HEK293T (cell line): ENCODE measurements around the gene RGS7.

Experiments
- CTCF ChIA-PET: fragments of 350-600 bp; formaldehyde crosslinking; extraction: SDS; loops from one replicate; lab custom pipeline; 2021; ENCODE audit warnings: antibody characterized with exemption, inconsistent platforms; lab: Yijun Ruan, JAX
- POLR2A ChIA-PET: fragments of 350-600 bp; formaldehyde crosslinking; extraction: SDS; loops from one replicate; lab custom pipeline; 2020; ENCODE audit warnings: antibody characterized with exemption, inconsistent platforms; lab: Yijun Ruan, JAX
- DNase-seq: peaks from one replicate; pipeline ENCODE4 v3.0.0; 2012; ENCODE audit warnings: mixed read lengths; ENCODE audit errors: extremely low spot score
- ARNT ChIP-seq: fragments of 450-650 bp; IDR thresholded peaks from 2 replicates; pipeline ENCODE4 v1.6.1; 2017; ENCODE audit warnings: mild to moderate bottlenecking
- BHLHE40 ChIP-seq: fragments of 450-650 bp; IDR thresholded peaks from 2 replicates; pipeline ENCODE4 v1.6.1; 2016; ENCODE audit warnings: mild to moderate bottlenecking, moderate library complexity, borderline replicate concordance
- CTBP1 ChIP-seq: fragments of 450-650 bp; IDR thresholded peaks from 2 replicates; pipeline ENCODE4 v1.6.1; 2016; ENCODE audit warnings: borderline replicate concordance
- ELF4 ChIP-seq: fragments of 450-650 bp; IDR thresholded peaks from 2 replicates; pipeline ENCODE4 v1.6.1; 2017; ENCODE audit warnings: antibody characterized with exemption
- FOXA1 ChIP-seq: fragments of 450-650 bp; IDR thresholded peaks from 2 replicates; pipeline ENCODE4 v1.6.1; 2016; ENCODE audit warnings: mild to moderate bottlenecking
- FOXK2 ChIP-seq: fragments of 450-650 bp; IDR thresholded peaks from 2 replicates; pipeline ENCODE4 v1.6.1; 2016; ENCODE audit warnings: mild to moderate bottlenecking
- FOXM1 ChIP-seq: fragments of 450-650 bp; IDR thresholded peaks from 2 replicates; pipeline ENCODE4 v1.6.1; 2017; ENCODE audit warnings: mild to moderate bottlenecking, borderline replicate concordance
- HDGF ChIP-seq: fragments of 450-650 bp; IDR thresholded peaks from 2 replicates; pipeline ENCODE4 v1.6.1; 2017; ENCODE audit warnings: antibody characterized with exemption, borderline replicate concordance
- L3MBTL2 ChIP-seq: fragments of 450-650 bp; conservative IDR thresholded peaks from 2 replicates; pipeline ENCODE4 v1.6.1; 2016; ENCODE audit warnings: mild to moderate bottlenecking
- LEF1 ChIP-seq: fragments of 450-650 bp; IDR thresholded peaks from 2 replicates; pipeline ENCODE4 v1.6.1; 2017; ENCODE audit warnings: mild to moderate bottlenecking, borderline replicate concordance
- NFRKB ChIP-seq: fragments of 450-650 bp; IDR thresholded peaks from 2 replicates; pipeline ENCODE4 v1.6.1; 2016; ENCODE audit warnings: mild to moderate bottlenecking, moderate library complexity
- SP1 ChIP-seq: fragments of 450-650 bp; IDR thresholded peaks from 2 replicates; pipeline ENCODE4 v1.6.1; 2017
- SUZ12 ChIP-seq: fragments of 450-650 bp; IDR thresholded peaks from 2 replicates; pipeline ENCODE4 v1.6.1; 2016; ENCODE audit warnings: mild to moderate bottlenecking
- TARDBP ChIP-seq: fragments of 450-650 bp; IDR thresholded peaks from 2 replicates; pipeline ENCODE4 v1.6.1; 2016
- ZNF384 ChIP-seq: fragments of 450-650 bp; IDR thresholded peaks from 2 replicates; pipeline ENCODE4 v1.6.1; 2016
- TF ChIP-seq, protein P1 (sequence below): fragments of 450-650 bp; IDR thresholded peaks from 2 replicates; pipeline ENCODE4 v1.6.1; 2016

The RGS7 gene

GRCh38 chr1:241219449-241219848, 137.6 kb downstream of the RGS7 start:
- no peak for TF ChIP-seq ELF4
- TF ChIP-seq CTBP1, result no peak
- ChIA-PET CTCF (interaction anchor here (0.7 kb wide), 1 partner anchor 268 kb away, joined by 4 read pairs; no protein-coding TSS in a partner anchor), POLR2A (no interaction called here)
- no peak for DNase-seq

DNA sequence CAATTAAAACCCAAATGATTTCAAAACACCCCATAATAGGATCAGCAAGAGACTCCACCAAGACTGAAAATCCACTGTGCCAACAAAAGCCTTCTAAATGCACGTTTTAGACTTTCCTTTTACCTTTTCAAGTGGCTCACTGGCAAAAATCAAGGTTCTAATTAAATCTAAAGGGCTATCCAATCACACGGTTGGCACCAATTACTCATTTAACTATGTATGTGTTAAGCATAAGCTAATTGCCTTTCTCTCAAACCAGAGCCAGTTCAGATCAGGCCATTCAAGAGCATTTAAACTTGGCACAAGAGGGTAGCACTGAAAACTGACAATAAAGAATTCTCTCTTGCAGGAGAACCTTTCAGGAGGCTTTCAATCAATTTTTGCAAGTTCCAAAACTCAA, 139.5 kb downstream of the RGS7 start:
- no peak for DNase-seq

GRCh38 chr1:241215683-241216082, 141.3 kb downstream of the RGS7 start:
- CTCF ChIA-PET, result no interaction called here
- POLR2A ChIA-PET, result no interaction called here
- no peak for TF ChIP-seq FOXK2
- TF ChIP-seq CTBP1, result no peak
- TF ChIP-seq NFRKB, result no peak
- TF ChIP-seq ELF4, result no peak
- TF ChIP-seq L3MBTL2, result no peak
- no peak for TF ChIP-seq BHLHE40
- TF ChIP-seq ARNT, result no peak
- TF ChIP-seq SUZ12, result no peak
- TF ChIP-seq ZNF384, result no peak
- no peak for TF ChIP-seq HDGF
- TF ChIP-seq LEF1, result no peak
- no peak for TF ChIP-seq FOXM1
- TF ChIP-seq, protein P1, sequence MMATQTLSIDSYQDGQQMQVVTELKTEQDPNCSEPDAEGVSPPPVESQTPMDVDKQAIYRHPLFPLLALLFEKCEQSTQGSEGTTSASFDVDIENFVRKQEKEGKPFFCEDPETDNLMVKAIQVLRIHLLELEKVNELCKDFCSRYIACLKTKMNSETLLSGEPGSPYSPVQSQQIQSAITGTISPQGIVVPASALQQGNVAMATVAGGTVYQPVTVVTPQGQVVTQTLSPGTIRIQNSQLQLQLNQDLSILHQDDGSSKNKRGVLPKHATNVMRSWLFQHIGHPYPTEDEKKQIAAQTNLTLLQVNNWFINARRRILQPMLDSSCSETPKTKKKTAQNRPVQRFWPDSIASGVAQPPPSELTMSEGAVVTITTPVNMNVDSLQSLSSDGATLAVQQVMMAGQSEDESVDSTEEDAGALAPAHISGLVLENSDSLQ, result no peak
- TF ChIP-seq TARDBP, result no peak
- no peak for TF ChIP-seq SP1
- no peak for TF ChIP-seq FOXA1
- no peak for DNase-seq

More for the DNA sequence above, 139.5 kb downstream of the RGS7 start:
- TF ChIP-seq, protein P1, result no peak
- ChIA-PET POLR2A (no interaction called here), CTCF (no interaction called here)

GRCh38 chr1:241215203-241215602, 141.8 kb downstream of the RGS7 start:
- ChIA-PET CTCF (no interaction called here), POLR2A (no interaction called here)
- DNase-seq, result no peak
- TF ChIP-seq LEF1 (no peak), BHLHE40 (no peak), TARDBP (no peak), FOXM1 (no peak), HDGF (no peak), SUZ12 (no peak), CTBP1 (no peak), FOXA1 (no peak), FOXK2 (no peak), ELF4 (no peak), NFRKB (no peak), ZNF384 (no peak), L3MBTL2 (no peak), SP1 (no peak)
- TF ChIP-seq, protein P1, result no peak

DNA sequence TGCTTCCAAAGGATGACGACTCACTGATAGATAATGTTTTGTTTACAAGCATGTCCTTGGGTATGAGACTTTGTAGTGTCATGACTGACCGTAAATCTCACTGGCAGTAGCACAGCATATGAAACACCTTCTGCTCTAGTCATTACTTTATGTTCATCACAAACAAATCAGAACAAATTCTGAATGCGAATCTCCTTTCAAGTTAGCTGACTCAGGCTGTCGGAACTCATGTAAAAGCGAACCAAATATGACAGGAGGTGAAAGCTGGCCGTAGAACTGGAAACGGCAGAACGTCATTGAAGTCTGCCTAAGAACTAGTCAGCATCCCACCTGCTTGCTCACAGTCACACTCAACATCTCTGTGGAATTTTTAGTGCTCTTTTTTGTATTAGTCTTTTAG, 143.9 kb downstream of the RGS7 start:
- no peak for DNase-seq
- POLR2A ChIA-PET, result no interaction called here
- CTCF ChIA-PET, result interaction anchor here (0.7 kb wide), 1 partner anchor 71 kb away, joined by 4 read pairs; no protein-coding TSS in a partner anchor
- TF ChIP-seq L3MBTL2, result no peak

DNA sequence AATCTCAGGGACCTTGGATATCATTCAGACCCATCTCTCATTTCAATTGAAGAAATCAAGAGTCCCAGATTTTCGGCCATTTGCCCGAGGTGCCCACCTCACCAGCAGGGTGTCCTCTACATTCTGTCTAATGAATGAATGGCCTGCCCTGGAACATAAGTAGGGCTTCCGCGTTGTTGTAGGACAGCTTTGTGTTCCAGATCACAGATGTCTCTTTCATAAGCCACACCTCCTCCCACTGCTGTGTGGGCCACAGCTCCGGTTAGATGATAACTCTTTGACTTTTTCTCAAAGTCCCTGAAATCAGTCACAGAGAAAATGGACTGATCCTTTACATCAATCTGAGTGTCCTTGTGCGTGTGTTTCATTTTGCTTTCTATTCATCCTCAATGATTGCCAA, 144.4 kb downstream of the RGS7 start:
- ChIA-PET CTCF (no interaction called here), POLR2A (no interaction called here)
- no peak for TF ChIP-seq CTBP1
- no peak for TF ChIP-seq SUZ12
- TF ChIP-seq L3MBTL2, result no peak
- no peak for TF ChIP-seq FOXA1
- TF ChIP-seq SP1, result no peak
- TF ChIP-seq ZNF384, result no peak
- no peak for TF ChIP-seq ELF4
- TF ChIP-seq TARDBP, result no peak
- TF ChIP-seq FOXM1, result no peak
- no peak for TF ChIP-seq NFRKB
- TF ChIP-seq, protein P1, result no peak
- no peak for TF ChIP-seq LEF1
- TF ChIP-seq ARNT, result no peak
- TF ChIP-seq HDGF, result no peak
- no peak for TF ChIP-seq FOXK2
- TF ChIP-seq BHLHE40, result no peak
- no peak for DNase-seq

DNA sequence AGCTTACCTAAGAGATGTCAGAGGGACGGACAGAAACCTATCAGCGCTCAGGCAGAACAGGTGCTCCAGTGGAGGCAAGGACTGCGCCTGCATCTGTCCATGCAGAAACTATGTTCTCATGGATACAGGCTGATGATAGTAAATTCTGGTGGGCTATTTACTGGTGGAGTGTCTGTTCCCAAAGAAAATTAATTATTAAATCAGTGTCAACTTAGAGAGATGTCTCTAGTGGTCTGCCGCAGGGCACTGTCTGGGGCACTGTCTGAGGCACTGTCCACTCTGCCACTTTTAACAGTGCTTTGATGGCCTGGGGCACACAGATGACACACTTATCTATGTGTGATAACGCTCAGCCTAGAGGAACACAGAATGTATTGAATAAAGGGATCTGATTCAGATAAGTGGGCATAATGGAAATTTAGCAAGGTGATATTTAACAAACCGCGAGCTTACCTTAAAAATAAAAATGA, 148.1 kb downstream of the RGS7 start:
- TF ChIP-seq L3MBTL2 (no peak), FOXA1 (no peak), HDGF (no peak), ELF4 (no peak), NFRKB (no peak), SP1 (no peak), ZNF384 (no peak), SUZ12 (no peak)
- TF ChIP-seq, protein P1, result no peak
- no peak for DNase-seq
- CTCF ChIA-PET, result no interaction called here
- POLR2A ChIA-PET, result no interaction called here
